Mucosa of stomach (tissue), 1 donor: Measurements from ENCODE around the gene PLCL1.

ENCODE experiments used
- H3K27me3 ChIP-seq: one replicate; pipeline ENCODE4 v1.7.0; 2013; ENCODE audit warnings: mild to moderate bottlenecking, low read length; ENCODE audit not compliant: control insufficient read depth, insufficient read depth
- H3K36me3 ChIP-seq: one replicate; pipeline ENCODE4 v1.7.0; 2013; ENCODE audit warnings: low read length; ENCODE audit not compliant: control insufficient read depth, insufficient read depth
- H3K4me1 ChIP-seq: one replicate; pipeline ENCODE4 v1.7.0; 2013; ENCODE audit warnings: mild to moderate bottlenecking, low read length; ENCODE audit not compliant: control insufficient read depth, insufficient read depth
- H3K4me3 ChIP-seq: one replicate; pipeline ENCODE4 v1.7.0; 2013; ENCODE audit warnings: low read length
- H3K9ac ChIP-seq: one replicate; pipeline ENCODE4 v1.7.0; 2013; ENCODE audit warnings: mild to moderate bottlenecking, low read length, moderate library complexity
- H3K9me3 ChIP-seq: one replicate; pipeline ENCODE4 v1.7.0; 2013; ENCODE audit warnings: mild to moderate bottlenecking, low read length, moderate library complexity; ENCODE audit not compliant: control insufficient read depth
- donor health status: Pancreatic carcinoma.

PLCL1 gene

DNA sequence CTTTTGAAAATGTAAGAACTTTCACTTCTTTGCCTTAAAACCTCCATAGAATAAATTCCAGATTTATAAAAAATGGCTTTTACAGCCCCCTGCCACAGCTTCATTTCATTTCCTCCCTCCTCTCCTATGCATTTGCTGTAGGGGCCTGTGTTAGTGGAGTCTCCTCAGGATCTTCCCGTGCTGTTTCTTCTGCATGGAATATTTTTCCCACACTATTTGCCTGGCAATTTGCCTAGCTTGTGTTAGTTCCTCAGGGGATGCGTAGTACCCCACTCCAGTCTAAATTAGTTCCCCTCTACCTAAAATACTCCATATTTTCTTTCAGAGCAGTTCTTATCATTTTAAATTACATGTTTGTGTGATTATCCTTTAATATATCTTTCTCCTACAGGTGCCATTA lies 262.2 kb downstream of the PLCL1 start:
- no peak overlapping the region for H3K4me3 ChIP-seq
- H3K36me3 ChIP-seq = no peaks in the 10 kb centered on the region
- no peaks in the 10 kb centered on the region for H3K4me1 ChIP-seq
- no peaks in the 10 kb centered on the region for H3K27me3 ChIP-seq
- H3K9me3 ChIP-seq = no peaks in the 10 kb centered on the region
- no peak overlapping the region for H3K9ac ChIP-seq

DNA sequence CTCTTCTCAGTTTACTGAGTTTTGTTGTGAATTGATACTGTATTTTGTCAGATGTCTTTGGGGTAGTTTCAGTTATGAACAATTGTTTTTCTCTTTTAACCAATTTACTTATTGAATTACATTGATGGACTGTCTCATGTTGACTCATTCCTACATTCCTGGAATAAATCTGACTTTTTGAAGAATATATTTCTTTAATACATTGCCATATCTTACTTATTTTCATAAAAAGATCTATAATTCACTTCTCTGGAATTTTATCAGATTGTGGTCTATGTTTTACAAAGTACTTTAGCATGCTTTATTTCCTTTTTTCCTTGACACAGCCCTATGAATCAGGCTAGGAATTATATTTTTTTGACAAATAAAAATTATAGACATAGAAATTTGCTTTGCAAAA lies 268.3 kb downstream of the PLCL1 start:
- no peak overlapping the region for H3K9ac ChIP-seq
- H3K4me3 ChIP-seq = no peak overlapping the region
- H3K36me3 ChIP-seq = no peaks in the 10 kb centered on the region
- H3K27me3 ChIP-seq = no peaks in the 10 kb centered on the region
- no peaks in the 10 kb centered on the region for H3K4me1 ChIP-seq
- no peaks in the 10 kb centered on the region for H3K9me3 ChIP-seq

DNA sequence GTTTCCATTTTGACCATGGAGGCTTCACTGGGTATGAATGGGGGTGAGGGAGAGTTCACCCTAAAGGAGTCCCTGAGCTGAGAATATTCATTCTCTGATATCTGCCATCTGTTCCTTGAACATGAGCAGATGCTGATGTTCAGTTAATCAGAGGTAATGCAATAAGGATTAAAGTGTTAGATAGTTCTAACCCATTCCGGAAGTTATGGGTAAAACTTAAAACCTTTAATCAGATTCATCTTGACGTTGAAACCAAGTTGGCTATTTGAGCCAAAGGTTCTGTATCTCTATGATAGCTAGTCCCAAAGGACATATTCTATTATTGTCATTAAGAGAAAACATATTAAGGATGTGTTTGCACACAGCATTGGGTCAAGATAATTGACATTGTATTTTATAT lies 268.9 kb downstream of the PLCL1 start:
- Histone ChIP-seq H3K9ac (no peak overlapping the region), H3K4me1 (no peaks in the 10 kb centered on the region), H3K27me3 (no peaks in the 10 kb centered on the region), H3K36me3 (no peaks in the 10 kb centered on the region), H3K4me3 (no peak overlapping the region), H3K9me3 (no peaks in the 10 kb centered on the region)

DNA sequence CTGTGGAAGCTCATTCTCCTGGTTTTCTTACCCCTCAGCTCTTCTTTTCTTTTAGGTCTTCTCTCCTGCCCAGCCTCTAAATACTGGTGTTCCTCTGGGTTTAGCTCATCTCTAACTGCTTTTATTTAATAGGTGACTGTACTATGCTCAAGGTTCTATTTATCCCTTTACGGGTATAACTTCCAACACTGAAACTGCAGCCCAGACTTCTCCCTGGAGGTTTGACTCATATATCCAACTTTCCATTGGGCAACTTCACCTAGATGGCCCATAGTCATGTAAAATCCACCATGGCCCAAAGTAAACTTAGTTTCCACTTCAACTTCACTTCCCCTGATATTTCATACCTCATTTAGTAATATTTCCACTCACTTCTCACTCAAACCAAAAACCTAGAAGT lies 273.1 kb downstream of the PLCL1 start:
- Histone ChIP-seq H3K4me3 (no peak overlapping the region), H3K9ac (no peak overlapping the region), H3K27me3 (no peaks in the 10 kb centered on the region), H3K9me3 (no peaks in the 10 kb centered on the region), H3K4me1 (no peaks in the 10 kb centered on the region), H3K36me3 (no peaks in the 10 kb centered on the region)

DNA sequence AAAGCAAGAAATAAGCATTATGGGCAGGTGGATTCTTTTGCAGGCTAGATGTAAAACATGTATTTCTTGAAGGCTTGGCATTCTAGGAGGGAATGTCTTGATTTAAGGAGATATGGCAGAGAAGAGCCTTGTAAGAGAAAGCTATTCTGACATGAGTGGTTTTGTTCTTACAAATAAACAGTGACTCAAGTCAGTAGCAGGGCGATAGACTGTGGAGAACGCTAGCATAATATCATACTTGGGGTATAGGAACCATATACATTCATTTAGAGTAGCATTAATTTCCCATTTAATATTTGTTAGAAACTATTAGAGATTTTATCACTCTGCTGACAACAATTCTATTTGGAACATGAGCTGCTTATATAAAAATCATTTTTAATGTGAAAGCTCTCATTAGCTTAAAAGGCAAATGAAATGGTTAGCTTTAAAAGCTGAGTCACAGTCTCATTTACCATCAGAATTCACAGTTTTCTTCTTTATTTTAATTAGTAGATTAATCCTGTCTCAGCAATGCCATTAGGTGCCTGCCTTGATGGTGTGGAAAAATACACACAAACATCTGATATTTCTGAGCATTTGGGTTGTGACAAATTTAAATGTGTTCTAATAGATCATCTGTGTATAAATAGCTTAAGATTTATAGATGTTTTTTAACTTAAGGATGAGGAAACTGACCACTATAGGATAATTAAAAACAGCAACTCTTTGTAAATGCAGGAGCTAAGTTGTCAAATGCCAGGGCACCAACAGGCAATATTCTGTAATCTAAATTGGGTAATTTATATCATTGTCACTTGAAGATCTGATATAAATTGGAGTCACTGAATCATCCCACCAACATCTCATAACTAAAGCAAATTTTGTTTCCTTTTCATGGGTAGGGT lies 276.7 kb downstream of the PLCL1 start:
- Histone ChIP-seq H3K27me3 (no peaks in the 10 kb centered on the region), H3K9ac (no peak overlapping the region), H3K4me3 (no peak overlapping the region), H3K4me1 (no peaks in the 10 kb centered on the region), H3K9me3 (no peaks in the 10 kb centered on the region), H3K36me3 (no peaks in the 10 kb centered on the region)

DNA sequence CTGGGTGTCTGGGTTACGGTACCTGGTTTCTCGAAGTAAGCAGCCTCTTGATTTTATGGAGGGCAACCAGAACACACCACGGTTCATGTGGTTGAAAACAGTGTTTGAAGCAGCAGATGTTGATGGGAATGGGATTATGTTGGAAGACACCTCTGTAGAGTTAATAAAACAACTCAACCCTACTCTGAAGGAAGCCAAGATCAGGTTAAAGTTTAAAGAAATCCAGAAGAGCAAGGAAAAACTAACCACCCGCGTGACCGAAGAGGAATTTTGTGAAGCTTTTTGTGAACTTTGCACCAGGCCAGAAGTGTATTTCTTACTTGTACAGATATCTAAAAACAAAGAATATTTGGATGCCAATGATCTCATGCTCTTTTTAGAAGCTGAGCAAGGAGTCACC lies 279.8 kb downstream of the PLCL1 start:
- H3K4me1 ChIP-seq = no peaks in the 10 kb centered on the region

DNA sequence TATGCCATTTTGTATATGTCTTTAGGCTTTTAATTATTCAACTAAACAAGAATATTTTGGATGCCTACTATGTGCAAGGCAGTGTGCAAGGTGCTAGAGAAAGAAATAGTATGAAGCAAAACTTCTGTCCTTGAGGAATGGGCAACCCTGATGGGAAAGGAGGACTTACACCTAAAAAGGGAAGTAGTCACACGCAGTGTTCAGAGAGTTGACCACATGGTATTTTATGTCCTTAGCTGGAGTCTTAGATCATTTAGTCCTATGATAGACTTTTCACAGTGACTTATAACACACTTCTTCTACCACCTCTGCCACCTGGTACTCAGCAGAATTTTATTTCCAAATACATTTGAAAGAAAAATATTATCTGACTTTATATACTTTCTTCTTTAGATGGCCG lies 291.6 kb downstream of the PLCL1 start:
- no peaks in the 10 kb centered on the region for H3K27me3 ChIP-seq
- no peaks in the 10 kb centered on the region for H3K4me1 ChIP-seq
- no peak overlapping the region for H3K4me3 ChIP-seq
- no peak overlapping the region for H3K9ac ChIP-seq
- H3K9me3 ChIP-seq = no peaks in the 10 kb centered on the region
- no peaks in the 10 kb centered on the region for H3K36me3 ChIP-seq

More for the DNA sequence above, 279.8 kb downstream of the PLCL1 start:
- H3K4me3 ChIP-seq = no peak overlapping the region
- H3K9me3 ChIP-seq = no peaks in the 10 kb centered on the region
- no peaks in the 10 kb centered on the region for H3K36me3 ChIP-seq
- no peaks in the 10 kb centered on the region for H3K27me3 ChIP-seq
- no peak overlapping the region for H3K9ac ChIP-seq

DNA sequence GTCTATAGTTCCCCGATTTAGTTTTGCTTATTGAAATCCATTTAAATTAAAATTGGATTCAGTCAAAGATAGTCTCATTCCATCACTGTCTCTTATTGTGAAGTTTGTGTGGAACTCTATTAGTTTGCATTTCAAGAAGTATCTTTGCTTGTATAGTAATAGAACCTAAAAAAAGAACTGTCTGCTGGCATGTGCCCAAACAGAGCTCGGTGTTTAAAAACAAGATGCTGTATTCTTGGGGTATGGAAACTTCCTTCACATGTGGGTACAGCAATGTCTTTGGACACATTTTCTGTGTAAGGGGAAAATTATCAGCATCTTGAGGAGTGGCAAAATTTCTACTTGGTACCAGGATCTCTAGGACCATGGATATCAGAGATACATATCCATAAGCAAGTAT lies 292.6 kb downstream of the PLCL1 start:
- H3K9me3 ChIP-seq = no peaks in the 10 kb centered on the region
- no peaks in the 10 kb centered on the region for H3K4me1 ChIP-seq
- no peak overlapping the region for H3K4me3 ChIP-seq
- H3K9ac ChIP-seq = no peak overlapping the region
- no peaks in the 10 kb centered on the region for H3K36me3 ChIP-seq
- no peaks in the 10 kb centered on the region for H3K27me3 ChIP-seq

DNA sequence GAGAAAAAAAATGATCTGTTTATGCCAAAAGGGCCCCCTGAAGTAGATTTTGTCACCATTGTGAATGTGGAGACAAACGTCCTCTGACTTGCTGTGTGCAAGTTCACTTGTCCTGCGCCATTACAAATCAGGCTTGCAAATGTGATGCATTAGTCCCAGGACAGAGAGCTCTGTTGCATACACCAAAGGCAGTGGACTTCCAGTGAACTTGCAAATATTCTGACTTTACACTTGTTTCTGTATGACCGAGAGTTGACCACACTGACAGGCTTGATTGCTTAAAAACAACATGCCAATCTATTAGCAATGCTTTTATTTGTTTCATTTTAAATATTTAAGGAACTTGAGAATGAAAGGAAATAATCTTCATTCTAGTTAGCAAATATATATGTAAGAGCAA lies 293.2 kb downstream of the PLCL1 start:
- H3K9me3 ChIP-seq = no peaks in the 10 kb centered on the region
- H3K4me3 ChIP-seq = no peak overlapping the region
- no peaks in the 10 kb centered on the region for H3K36me3 ChIP-seq
- H3K4me1 ChIP-seq = no peaks in the 10 kb centered on the region
- H3K27me3 ChIP-seq = no peaks in the 10 kb centered on the region
- no peak overlapping the region for H3K9ac ChIP-seq

DNA sequence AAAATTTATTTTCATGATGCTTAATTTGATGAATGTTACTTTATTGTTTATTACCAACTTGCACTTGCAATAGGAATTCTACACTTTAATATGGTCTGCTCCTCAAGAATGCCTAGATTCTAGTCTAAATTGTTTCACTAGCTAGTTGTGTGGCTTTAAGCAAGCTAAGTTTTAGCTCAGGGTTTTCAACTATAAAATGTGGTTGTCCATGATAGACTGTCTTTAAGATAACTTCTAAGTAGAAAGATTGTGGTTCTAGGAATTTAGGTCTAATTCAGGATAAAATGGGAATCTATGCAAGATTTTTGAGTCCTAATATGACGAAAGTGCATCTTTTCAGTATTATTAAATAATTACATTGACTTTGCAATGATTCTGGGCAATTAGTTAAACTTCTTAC lies 294.0 kb downstream of the PLCL1 start:
- Histone ChIP-seq H3K9ac (no peak overlapping the region), H3K27me3 (no peaks in the 10 kb centered on the region), H3K36me3 (no peaks in the 10 kb centered on the region), H3K9me3 (no peaks in the 10 kb centered on the region), H3K4me1 (no peaks in the 10 kb centered on the region), H3K4me3 (no peak overlapping the region)

DNA sequence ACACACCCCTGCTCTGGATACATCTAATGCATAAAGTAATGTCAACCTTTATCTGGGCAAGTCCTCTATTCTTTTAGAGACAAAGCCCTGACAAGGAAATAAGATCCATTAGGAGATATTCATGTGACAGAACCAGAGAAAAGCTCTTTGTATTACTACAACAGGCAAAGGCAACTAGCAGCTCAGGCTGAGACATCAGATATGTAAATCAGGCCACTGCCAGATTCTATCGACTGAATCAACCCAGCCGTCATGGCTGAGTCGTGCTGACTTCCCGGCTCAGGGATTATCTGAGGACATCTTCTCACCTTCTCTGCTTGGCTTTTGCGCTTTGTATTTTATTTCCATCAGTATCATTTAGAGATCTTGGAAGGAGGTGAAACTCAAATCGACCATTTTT lies 294.5 kb downstream of the PLCL1 start:
- Histone ChIP-seq H3K27me3 (no peaks in the 10 kb centered on the region), H3K36me3 (no peaks in the 10 kb centered on the region), H3K4me1 (no peaks in the 10 kb centered on the region), H3K9me3 (no peaks in the 10 kb centered on the region), H3K9ac (no peak overlapping the region), H3K4me3 (no peak overlapping the region)

DNA sequence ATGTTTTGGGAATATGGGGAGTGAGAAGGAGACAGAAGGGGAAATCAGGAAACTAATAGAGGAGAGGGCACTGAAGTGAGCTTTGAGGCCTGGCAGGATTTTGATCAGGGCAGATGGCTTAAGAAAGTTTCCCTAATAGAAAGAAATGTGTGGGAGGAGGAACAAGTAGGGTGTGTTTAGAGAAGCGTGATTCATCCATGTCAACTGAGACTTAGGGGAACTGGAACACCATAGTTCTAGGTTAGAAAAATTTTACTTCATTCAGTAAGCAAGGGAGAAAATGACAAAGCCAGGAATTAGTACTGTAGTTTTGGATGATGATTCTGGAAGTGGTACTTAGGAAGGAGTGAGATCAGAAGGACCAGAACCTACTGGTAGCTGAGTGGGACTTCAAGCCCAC lies 296.0 kb downstream of the PLCL1 start:
- no peaks in the 10 kb centered on the region for H3K4me1 ChIP-seq
- H3K9ac ChIP-seq = no peak overlapping the region

DNA sequence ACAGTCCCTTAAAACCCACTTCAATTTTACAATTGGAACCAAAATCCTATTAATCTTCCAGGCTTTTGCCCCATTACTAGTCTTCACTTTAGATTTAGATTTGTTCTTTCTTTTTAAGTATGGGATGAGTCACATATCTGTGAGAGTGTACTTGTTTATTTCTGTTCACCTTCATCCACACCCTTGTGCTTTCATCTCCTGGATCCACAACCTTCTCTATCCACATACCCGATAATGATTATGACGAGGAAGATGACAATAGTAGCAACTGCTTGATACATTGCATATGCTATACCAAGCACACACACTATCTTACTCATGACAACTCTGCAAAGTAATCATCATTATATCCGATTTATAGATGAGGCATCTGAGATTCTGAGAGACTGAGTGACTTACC lies 297.3 kb downstream of the PLCL1 start:
- no peaks in the 10 kb centered on the region for H3K4me1 ChIP-seq
- H3K4me3 ChIP-seq = no peak overlapping the region
- H3K27me3 ChIP-seq = no peaks in the 10 kb centered on the region
- H3K9ac ChIP-seq = no peak overlapping the region
- no peaks in the 10 kb centered on the region for H3K36me3 ChIP-seq
- H3K9me3 ChIP-seq = no peaks in the 10 kb centered on the region

More for the DNA sequence above, 296.0 kb downstream of the PLCL1 start:
- no peaks in the 10 kb centered on the region for H3K27me3 ChIP-seq
- no peak overlapping the region for H3K4me3 ChIP-seq
- no peaks in the 10 kb centered on the region for H3K9me3 ChIP-seq
- H3K36me3 ChIP-seq = no peaks in the 10 kb centered on the region
